ENCODE measurements around the gene PPP2R5B.

The PPP2R5B gene

DNA sequence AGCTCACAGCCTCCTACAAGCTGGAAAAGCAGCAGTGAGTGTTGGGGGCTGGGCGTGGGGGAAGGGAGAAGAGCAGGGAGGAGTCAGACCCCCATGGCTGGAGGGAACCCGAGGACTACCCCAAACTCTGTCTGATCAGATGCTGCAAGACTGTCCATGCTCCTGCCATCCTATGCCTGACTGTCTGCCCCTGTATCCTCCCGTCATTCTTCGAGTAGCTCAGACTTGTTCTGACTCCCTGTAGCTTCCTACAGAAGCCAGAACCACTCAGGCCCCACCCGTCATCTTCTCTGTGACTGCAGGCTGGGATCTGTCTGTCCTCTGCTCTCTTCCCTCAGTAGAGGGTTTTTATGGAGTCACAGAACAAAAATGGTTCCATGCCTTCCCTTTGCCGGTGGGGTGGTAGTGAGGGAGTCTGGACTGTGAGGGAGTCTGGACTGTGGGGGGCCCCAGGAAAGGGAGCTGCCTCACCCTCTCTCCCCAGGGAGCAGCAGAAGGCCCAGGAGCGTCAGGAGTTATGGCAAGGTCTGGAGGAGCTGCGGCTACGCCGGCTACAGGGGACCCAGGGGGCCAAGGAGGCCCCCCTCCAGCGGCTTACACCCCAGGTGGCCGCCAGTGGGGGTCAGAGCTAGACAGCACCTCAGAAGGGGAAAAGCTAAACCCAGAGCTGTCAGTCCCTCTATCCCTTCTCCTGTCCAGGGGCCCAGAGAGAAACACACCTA lies 8.9 kb downstream of the PPP2R5B start:
- TF ChIP-seq, protein P1, sequence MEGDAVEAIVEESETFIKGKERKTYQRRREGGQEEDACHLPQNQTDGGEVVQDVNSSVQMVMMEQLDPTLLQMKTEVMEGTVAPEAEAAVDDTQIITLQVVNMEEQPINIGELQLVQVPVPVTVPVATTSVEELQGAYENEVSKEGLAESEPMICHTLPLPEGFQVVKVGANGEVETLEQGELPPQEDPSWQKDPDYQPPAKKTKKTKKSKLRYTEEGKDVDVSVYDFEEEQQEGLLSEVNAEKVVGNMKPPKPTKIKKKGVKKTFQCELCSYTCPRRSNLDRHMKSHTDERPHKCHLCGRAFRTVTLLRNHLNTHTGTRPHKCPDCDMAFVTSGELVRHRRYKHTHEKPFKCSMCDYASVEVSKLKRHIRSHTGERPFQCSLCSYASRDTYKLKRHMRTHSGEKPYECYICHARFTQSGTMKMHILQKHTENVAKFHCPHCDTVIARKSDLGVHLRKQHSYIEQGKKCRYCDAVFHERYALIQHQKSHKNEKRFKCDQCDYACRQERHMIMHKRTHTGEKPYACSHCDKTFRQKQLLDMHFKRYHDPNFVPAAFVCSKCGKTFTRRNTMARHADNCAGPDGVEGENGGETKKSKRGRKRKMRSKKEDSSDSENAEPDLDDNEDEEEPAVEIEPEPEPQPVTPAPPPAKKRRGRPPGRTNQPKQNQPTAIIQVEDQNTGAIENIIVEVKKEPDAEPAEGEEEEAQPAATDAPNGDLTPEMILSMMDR (IDR thresholded peaks at IDR 0.05; ENCODE audit: low read depth, low read length, missing control alignments): no peak
- no peak overlapping the region for H3K4me3 ChIP-seq (ENCODE audit: low read depth, low read length)
- DNase-seq (ENCODE audit: low read depth): no peak

DNA sequence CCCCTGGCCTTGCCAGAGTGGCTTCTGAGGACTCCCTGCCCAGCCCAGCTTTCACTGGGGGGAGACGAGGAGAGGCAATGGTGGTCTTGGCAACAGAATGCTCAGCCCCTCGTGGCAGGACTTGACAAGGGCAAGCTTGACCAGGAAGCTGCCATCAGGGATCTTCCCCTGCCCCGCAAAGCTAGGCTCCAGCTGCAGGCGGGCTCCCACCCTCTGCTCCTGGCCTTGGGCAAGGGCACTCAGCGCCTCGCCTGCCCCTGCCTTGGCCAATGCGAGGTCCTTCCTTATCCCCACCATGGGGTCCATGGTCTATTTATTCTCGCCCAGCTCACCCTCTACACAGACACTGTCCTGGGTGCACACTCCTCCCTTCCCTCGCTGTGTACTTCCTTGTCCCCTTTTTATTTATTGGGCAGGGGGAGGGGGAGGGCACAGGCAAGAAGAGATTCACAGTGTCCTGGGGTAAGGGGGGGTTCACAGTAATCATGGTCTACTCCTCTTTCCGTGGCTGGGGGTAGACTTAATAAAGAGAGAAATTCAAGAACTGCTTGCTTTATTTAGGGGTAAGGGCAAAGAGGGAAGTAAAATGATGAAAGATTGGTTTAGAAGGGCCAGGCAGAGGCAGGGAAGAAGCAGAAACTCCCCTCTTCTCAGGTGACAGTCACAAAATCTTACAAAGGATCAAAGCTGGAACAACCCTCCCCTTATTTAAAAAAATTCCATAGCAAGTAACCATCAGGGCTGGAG lies 9.6 kb downstream of the PPP2R5B start:
- DNase-seq (ENCODE audit: low read depth): no peak
- TF ChIP-seq, protein P1 (IDR thresholded peaks at IDR 0.05; ENCODE audit: low read depth, low read length, missing control alignments): no peak
- H3K4me3 ChIP-seq (ENCODE audit: low read depth, low read length): no peak overlapping the region

GRCh38 chr11:64934682-64935358 lies 10.3 kb downstream of the PPP2R5B start:
- DNase-seq (ENCODE audit: low read depth): no peak
- TF ChIP-seq, protein P1 (IDR thresholded peaks at IDR 0.05; ENCODE audit: low read depth, low read length, missing control alignments): no peak
- no peak overlapping the region for H3K4me3 ChIP-seq (ENCODE audit: low read depth, low read length)

GRCh38 chr11:64935359-64936081 lies 11.0 kb downstream of the PPP2R5B start, which contains the start of gene GPHA2:
Gene GPHA2, minus strand, starts transcription at chr11:64935893. Its CDS starts 433 bp downstream, at chr11:64935460.
- TF ChIP-seq, protein P1 (IDR thresholded peaks at IDR 0.05; ENCODE audit: low read depth, low read length, missing control alignments): no peak
- no peak for DNase-seq (ENCODE audit: low read depth)

DNA sequence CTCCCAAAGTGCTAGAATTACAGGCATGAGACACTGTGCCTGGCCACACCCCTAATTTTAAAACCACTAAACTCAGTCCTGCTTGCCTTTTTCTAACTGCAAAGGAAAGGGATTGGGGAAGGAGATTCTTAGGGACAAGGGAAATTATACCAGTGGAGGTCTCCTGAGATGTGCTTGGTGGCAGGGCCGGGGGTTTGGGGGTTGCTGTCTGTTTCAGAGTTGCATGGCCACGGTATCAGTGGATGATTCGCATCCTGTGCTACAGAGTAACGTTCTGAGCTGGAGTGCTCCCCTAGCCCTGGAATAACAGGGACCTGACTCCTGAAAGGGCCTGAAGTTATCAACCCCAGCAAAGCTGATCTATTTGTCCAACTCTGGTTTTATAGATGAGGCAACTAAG lies 12.1 kb downstream of the PPP2R5B start:
- no peak for DNase-seq (ENCODE audit: low read depth)
- TF ChIP-seq, protein P1 (IDR thresholded peaks at IDR 0.05; ENCODE audit: low read depth, low read length, missing control alignments): no peak
- no peak overlapping the region for H3K4me3 ChIP-seq (ENCODE audit: low read depth, low read length)

More at GRCh38 chr11:64935359-64936081, 11.0 kb downstream of the PPP2R5B start, which contains the start of gene GPHA2:
- no peak within 1 kb of the TSS for H3K4me3 ChIP-seq (ENCODE audit: low read depth, low read length)

DNA sequence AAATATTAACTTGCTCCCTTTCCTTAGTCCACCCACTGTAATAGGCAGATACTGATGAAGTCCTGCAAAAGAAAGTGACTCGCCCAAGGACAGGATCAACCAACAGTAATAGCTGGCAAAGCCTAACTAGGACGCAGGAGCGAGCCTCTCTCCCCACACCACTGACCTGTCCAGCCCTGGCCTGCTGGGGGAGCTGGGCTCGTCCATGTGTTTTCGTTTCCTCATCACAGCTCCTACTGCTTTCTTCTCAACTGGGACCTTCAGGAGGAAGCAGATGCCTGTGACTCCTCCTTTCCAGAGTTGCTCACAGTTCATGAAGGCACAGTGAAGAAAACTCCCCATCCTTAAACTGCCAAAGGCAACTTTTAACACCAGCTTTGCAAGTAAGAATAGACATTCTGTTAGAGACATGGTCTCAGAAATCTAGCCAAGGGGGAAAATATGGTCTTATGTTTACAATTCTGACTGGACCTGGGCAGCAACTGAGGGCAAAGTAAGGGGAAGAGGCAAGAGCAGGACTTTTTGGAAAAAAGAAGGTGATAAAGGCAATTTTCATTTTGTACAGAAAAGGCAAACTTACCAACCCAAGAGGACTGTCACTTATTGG lies 22.8 kb downstream of the PPP2R5B start:
- H3K4me3 ChIP-seq (ENCODE audit: low read depth, low read length): no peak overlapping the region
- no peak for DNase-seq (ENCODE audit: low read depth)
- TF ChIP-seq, protein P1 (IDR thresholded peaks at IDR 0.05; ENCODE audit: low read depth, low read length, missing control alignments): no peak
